HG02678 (cell line): ENCODE results near the gene SMARCD1.

Source experiments
- ATAC-seq: cut with Tn5 transposase; IDR thresholded peaks from one replicate; pipeline ENCODE4 v1.9.1; 2021; ENCODE audit warnings: mild to moderate bottlenecking, moderate library complexity; ENCODE audit not compliant: unreplicated experiment

The SMARCD1 gene

GRCh38 chr12:50057000-50057841 lies 27.9 kb upstream of the SMARCD1 start, which contains the start of gene ASIC1:
ASIC1 (plus strand) TSS chr12:50057596; CDS start chr12:50058767, 1,171 bp downstream.
- no peak for ATAC-seq

GRCh38 chr12:50057896-50058670 lies 27.1 kb upstream of the SMARCD1 start:
- no peak for ATAC-seq

GRCh38 chr12:50058743-50059312 lies 26.3 kb upstream of the SMARCD1 start:
- no peak for ATAC-seq

- no peak for ATAC-seq
Measured at GRCh38 chr12:50059440-50060119, 25.6 kb upstream of the SMARCD1 start.

GRCh38 chr12:50060120-50060468 lies 25.0 kb upstream of the SMARCD1 start:
- no peak for ATAC-seq

GRCh38 chr12:50061171-50061570 lies 24.0 kb upstream of the SMARCD1 start:
- ATAC-seq: no peak

- ATAC-seq: no peak
Measured at GRCh38 chr12:50061946-50062686, 23.0 kb upstream of the SMARCD1 start.

- ATAC-seq: no peak
Measured at GRCh38 chr12:50062728-50063460, 22.2 kb upstream of the SMARCD1 start.

- no peak for ATAC-seq
Measured at GRCh38 chr12:50065726-50066310, 19.3 kb upstream of the SMARCD1 start.

- ATAC-seq: no peak
Measured at GRCh38 chr12:50066402-50066801, 18.7 kb upstream of the SMARCD1 start.

- ATAC-seq: no peak
Measured at GRCh38 chr12:50069069-50069468, 16.1 kb upstream of the SMARCD1 start.

GRCh38 chr12:50069539-50069938 lies 15.6 kb upstream of the SMARCD1 start:
- ATAC-seq: no peak

- no peak for ATAC-seq
Measured at GRCh38 chr12:50070314-50071060, 14.7 kb upstream of the SMARCD1 start.

GRCh38 chr12:50072198-50072907 lies 12.8 kb upstream of the SMARCD1 start:
- ATAC-seq: no peak

- ATAC-seq: no peak
Measured at GRCh38 chr12:50073206-50073605, 11.9 kb upstream of the SMARCD1 start.

GRCh38 chr12:50073712-50074111 lies 11.4 kb upstream of the SMARCD1 start:
- no peak for ATAC-seq

GRCh38 chr12:50074936-50075807 lies 10.0 kb upstream of the SMARCD1 start:
- ATAC-seq: peak; percentile 66
